Fibroblast of mammary gland (primary cell): ENCODE results near the gene SIK2.

Experiments
- DNase-seq: peaks from one replicate; pipeline ENCODE4 v3.0.0-alpha.2; 2010; ENCODE audit warnings: low read depth
- H3K4me3 ChIP-seq: 2 replicates; pipeline ENCODE4 v1.5.1; 2011; ENCODE audit warnings: low read depth, mild to moderate bottlenecking, low read length, moderate library complexity; ENCODE audit not compliant: control insufficient read depth
- CTCF ChIP-seq: conservative IDR thresholded peaks from 2 replicates; pipeline ENCODE4 v1.5.1; 2011; ENCODE audit warnings: low read depth, low read length, inconsistent platforms; ENCODE audit not compliant: control insufficient read depth, insufficient read depth

The SIK2 gene

DNA sequence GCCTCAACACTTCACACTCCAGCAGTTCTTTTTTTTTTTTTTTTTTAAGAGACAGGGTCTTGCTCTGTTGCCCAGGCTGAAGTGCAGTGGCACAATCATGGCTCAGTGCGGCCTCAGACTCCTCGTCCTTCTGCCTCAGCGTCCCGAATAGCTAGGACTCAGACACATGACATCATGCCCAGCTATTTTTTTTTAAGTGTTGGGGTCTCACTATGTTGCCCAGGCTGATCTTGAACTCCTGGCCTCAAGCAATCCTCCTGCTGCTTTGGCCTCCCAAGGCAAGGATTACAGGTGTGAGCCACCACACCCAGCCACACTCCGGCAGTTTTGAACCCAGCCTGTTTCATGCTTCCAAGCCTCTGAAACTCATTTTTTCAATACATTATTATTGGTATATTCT lies 160.3 kb downstream of the SIK2 start:
- H3K4me3 ChIP-seq, result no peak overlapping the region
- no peak for TF ChIP-seq CTCF
- DNase-seq, result no peak

GRCh38 chr11:111762981-111763643 lies 160.9 kb downstream of the SIK2 start:
- peak; percentile 16 for TF ChIP-seq CTCF
- H3K4me3 ChIP-seq, result no peak overlapping the region
- peak; percentile 27 for DNase-seq

GRCh38 chr11:111764621-111765020 lies 162.4 kb downstream of the SIK2 start:
- H3K4me3 ChIP-seq, result peak overlapping the region; percentile 90
- DNase-seq, result peak; percentile 39
- no peak for TF ChIP-seq CTCF

DNA sequence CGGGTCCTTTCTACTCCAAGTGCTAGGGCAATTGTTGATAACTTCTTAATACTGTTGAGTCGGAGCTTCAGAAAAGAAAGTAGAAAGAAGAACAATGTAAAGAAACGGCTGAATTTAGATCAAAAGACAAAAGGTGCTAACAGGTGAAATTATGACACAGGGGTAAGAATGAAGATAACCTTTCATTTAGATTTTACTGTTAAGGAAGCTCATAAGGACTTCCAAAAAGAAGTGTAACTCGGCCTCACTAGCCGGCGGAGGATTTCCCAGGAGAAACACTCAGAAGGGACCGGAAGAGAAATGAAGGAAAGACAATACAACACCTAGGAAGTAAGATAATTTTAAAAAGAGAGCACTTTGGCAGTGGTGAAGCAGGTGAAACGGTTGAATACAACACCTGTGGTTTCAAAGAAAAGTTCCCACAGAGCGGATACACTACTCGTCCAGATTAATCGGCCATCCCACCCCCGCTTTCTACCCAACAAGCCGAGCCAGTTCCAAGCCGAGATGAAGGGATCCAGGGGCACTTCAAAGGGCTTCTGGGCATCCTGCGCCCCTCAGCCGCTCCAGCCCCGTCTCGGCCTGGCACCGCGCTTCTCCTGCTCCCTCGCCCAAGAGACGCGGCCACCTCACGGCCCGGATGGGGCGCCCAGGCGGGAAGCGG lies 163.2 kb downstream of the SIK2 start:
- TF ChIP-seq CTCF, result no peak
- peak overlapping the region; percentile 90 for H3K4me3 ChIP-seq
- peak; percentile 10 for DNase-seq

DNA sequence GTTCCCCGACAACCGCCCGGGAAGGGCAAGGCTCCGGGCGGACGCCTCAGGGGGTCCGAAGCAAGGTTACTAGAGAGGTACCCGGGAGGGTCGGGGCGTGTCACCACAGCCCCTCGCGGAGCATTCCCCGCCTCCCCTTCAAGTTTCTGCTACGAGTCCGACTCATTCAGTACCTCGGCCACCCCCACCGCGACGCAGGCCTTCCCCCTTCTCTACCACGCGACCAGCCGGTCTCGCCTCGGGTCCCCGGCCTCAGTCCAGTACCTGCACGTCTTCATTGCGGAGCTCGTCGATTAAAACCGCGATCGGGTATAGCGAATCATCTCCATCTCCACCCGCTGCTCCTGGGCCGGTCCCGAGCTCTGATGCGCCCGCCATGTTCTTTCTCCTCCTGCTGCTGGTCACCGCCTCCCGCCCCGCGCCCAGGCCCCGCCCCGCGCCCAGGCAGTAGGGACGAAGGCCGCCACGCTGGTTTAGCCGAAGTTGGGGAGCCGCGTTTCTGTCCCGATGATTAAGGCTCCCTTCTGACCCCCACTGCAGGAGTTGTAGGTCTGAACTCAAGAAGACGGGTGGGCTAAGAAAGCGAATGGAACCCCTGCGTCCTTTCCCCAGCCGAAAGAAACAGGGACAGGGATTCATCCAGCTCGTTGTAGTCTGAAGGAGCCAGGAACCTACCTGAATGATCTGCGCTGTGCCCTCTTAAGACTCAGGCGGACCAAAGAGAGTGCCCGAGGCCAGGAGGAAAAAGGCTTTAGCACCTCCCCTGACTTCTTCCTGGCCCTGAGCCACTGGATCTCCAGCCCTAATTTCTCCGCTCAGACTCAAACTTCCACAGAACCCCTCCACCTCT lies 164.0 kb downstream of the SIK2 start, which contains the start of gene PPP2R1B:
PPP2R1B (minus strand) TSS at position 406 of the 850 bp plus-strand sequence; CDS start at position 378, 28 bp downstream.
- peak; percentile 62 for DNase-seq
- no peak for TF ChIP-seq CTCF
- H3K4me3 ChIP-seq, result peak within 1 kb of the TSS; percentile 90

DNA sequence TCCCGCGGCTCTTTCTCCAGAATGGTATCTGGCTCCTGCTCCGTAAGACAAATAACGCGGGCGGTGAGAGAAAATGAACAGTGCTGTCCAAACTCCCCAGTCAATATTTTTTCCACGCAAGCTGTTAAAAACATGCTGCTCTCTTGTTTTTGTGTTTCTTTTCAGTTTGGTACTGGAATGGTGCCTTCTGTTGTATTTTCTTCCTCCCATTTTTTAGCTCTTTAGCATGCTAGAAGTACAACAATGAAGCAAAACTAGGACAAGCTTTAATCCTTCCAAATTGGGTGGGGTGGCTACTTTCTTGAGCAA lies 164.5 kb downstream of the SIK2 start:
- no peak for DNase-seq
- H3K4me3 ChIP-seq, result peak overlapping the region; percentile 90
- TF ChIP-seq CTCF, result no peak
